MG63 (cell line): ENCODE measurements around the gene TENT5C. TPM values are rescaled to one million over a fixed set of nuclear protein-coding genes. Genes with fewer than 3 reads are reported as not detected.

Experiments used
- DNase-seq: peaks from one replicate; pipeline ENCODE4 v3.0.0-alpha.2; 2020
- H3K27me3 ChIP-seq: fragments of 250-450 bp; sonication (Bioruptor Pico); 2 replicates; pipeline ENCODE4 v1.5.1; 2020; ENCODE audit warnings: mild to moderate bottlenecking, moderate library complexity
- H3K36me3 ChIP-seq: fragments of 250-450 bp; sonication (Bioruptor Pico); 2 replicates; pipeline ENCODE4 v1.5.1; 2020; ENCODE audit warnings: mild to moderate bottlenecking, moderate library complexity
- H3K4me3 ChIP-seq: fragments of 250-450 bp; sonication (Bioruptor Pico); 2 replicates; pipeline ENCODE4 v1.5.1; 2020; ENCODE audit warnings: mild to moderate bottlenecking, moderate library complexity
- H3K9me3 ChIP-seq: fragments of 250-450 bp; sonication (Bioruptor Pico); 2 replicates; pipeline ENCODE4 v1.5.1; 2020; ENCODE audit warnings: mild to moderate bottlenecking, moderate library complexity
- total RNA-seq: library from RNA; depleted of rRNA; stranded (reverse); fragments of >200 nt; shearing (Covaris generic); gene quantifications from 2 replicates; pipeline ENCODE4 v1.2.3, GENCODE V29; 2014; ENCODE audit warnings: low replicate concordance

TENT5C gene
- total RNA-seq, 1 experiment from 2014 or later = 6.2 TPM

DNA sequence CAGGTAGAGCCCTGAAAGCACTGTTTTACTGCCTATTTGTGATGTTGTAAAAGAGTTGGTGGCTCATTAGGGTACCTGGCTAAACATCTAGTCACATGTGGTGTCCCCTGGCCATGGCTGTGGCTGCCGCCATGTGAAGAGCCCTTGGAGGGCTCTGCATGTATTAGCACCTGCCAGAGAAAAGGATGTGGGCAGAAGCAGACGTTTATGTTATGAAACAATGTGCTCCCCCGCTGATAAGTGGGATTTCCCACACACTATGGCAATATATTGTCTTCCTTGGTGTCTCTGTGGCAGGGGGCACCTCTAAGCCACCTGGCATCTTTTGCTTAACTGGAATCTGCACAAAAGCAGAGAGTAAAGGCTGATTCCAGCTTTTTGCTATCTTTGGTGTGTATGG is 9.6 kb downstream of the TENT5C start:
- no peaks in the 10 kb centered on the region for H3K27me3 ChIP-seq
- H3K36me3 ChIP-seq = no peaks in the 10 kb centered on the region; the same call in 1 of the 2 replicates
- H3K4me3 ChIP-seq = no peak overlapping the region
- no peak for DNase-seq
- H3K9me3 ChIP-seq = no peaks in the 10 kb centered on the region

DNA sequence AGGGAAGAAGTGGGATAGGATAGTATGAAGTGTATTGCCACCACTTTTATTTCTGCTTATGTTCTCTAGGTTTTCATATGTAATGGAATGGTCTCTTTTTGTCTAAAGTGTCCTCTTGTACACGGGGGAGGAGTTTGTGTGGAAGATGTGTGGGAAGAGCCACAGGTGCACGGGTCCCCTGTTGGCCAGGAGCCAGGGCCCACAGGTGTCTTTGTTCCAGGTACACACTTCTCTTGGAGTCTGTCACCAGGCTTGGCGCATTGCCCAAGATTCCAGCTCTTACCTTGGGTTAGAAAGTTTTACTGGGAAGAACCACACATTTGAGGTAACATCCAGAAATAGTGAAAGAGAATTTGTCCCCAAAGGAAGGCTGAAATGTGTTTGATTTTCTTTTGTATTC is 10.5 kb downstream of the TENT5C start:
- Histone ChIP-seq H3K36me3 (no peaks in the 10 kb centered on the region; the same call in 1 of the 2 replicates), H3K9me3 (no peaks in the 10 kb centered on the region), H3K4me3 (no peak overlapping the region), H3K27me3 (no peaks in the 10 kb centered on the region)
- no peak for DNase-seq

DNA sequence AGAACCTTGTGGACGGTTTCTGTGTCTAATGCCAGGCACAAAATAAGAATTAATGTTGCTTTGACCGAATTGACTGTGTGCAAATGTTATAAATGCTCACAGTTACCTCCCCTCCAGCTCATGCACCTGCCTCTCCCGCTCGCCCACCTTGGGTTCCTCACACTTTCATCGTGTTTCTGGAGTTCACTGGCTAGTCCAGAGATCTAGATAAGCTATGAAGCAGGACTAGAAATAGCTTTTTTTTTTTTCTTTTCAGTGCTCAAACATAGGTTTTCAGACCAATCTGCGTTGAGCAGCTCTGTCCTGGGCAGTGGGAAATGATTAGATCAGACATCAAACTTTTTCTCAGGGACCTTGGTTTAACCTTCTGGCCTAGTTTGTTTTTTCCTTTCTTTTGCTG is 11.1 kb downstream of the TENT5C start:
- DNase-seq = no peak
- Histone ChIP-seq H3K36me3 (no peaks in the 10 kb centered on the region; the same call in 1 of the 2 replicates), H3K9me3 (no peaks in the 10 kb centered on the region), H3K4me3 (no peak overlapping the region), H3K27me3 (no peaks in the 10 kb centered on the region)

DNA sequence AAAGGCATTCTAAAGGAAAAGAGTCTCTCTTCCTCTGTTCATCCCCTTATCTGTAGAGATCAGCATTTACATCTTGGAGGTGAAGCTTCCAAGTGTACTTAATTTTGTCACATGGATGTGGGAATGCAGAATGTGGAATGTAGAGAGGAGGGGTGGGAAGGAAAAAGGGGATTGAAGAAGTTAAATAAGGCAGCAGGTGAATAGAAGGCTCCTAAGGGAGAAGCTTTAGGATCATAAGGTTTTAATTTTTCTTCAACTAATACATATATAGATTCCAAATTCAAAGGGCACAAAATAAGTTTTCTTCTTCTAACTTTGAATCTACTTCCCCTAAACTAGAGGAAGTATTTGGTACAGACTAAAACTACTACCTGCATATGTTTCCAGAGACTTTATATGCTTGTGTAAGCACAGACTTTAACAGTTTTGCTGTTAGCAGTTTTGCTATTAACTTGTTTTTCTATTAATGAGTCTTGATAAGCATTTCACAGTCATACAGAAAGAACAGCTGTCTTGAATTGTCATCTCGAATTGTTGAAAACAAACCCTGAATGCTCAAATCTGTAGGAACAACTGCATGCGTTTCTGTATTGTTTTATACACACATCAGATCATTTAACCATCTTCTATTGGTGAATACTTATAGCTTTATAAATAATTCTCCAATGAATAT is 12.7 kb downstream of the TENT5C start:
- H3K27me3 ChIP-seq = no peaks in the 10 kb centered on the region
- no peak overlapping the region for H3K4me3 ChIP-seq
- H3K9me3 ChIP-seq = no peaks in the 10 kb centered on the region
- no peak for DNase-seq
- H3K36me3 ChIP-seq = peaks cover 2% of the 10 kb centered on the region

DNA sequence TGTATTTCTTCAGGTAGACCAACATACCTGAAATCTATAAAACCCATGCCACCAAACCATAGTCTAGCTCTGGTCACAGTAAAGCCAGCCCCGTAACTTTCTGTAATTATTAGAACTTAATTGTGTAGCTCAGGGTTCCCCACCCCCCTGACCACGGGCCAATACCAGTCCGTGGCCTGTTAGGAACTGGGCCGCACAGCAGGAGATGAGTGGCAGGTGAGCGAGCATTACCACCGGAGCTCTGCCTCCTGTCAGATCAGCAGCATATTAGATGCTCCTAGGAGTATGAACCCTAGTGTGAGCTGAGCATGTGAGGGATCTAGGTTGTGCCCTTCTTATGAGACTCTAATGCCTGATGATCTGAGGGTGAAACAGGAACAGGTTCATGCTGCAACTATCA is 14.6 kb downstream of the TENT5C start:
- no peak for DNase-seq
- H3K36me3 ChIP-seq = peaks cover 2% of the 10 kb centered on the region
- H3K9me3 ChIP-seq = no peaks in the 10 kb centered on the region
- no peaks in the 10 kb centered on the region for H3K27me3 ChIP-seq
- H3K4me3 ChIP-seq = no peak overlapping the region

DNA sequence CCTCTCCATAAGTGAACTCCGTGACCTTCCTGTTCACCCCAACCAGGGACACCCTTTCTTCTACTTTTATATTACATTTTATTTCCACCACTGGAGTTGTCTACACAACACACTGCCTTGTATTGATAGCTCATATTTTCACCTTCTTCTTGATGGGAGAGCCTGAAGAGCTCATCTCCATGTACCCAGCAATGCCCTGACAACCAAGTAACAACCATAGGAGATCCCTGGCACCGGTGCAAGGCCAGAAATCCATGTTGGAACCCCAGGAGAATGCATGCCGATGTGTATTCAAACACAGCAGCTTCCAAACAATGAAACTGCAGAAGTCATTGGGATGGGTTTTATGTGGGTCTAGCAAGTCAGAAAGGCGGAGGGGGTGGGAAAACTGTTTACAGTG is 15.5 kb downstream of the TENT5C start:
- no peaks in the 10 kb centered on the region for H3K9me3 ChIP-seq
- peaks cover 2% of the 10 kb centered on the region for H3K36me3 ChIP-seq
- H3K4me3 ChIP-seq = no peak overlapping the region
- no peaks in the 10 kb centered on the region for H3K27me3 ChIP-seq
- no peak for DNase-seq

DNA sequence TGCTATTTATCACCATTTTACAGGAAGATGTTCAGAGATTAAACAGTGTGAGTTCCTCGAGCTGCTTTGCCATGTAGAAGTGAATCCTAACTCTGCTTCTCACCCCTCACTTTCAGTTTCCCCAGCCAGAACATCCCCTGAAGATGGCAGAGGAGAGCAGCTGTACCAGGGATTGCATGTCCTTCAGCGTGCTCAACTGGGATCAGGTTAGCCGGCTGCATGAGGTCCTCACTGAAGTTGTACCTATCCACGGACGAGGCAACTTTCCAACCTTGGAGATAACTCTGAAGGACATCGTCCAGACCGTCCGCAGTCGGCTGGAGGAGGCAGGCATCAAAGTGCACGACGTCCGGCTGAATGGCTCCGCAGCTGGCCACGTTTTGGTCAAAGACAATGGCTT is 16.9 kb downstream of the TENT5C start:
- H3K9me3 ChIP-seq = no peaks in the 10 kb centered on the region
- peaks cover 2% of the 10 kb centered on the region for H3K36me3 ChIP-seq
- H3K4me3 ChIP-seq = no peak overlapping the region
- no peaks in the 10 kb centered on the region for H3K27me3 ChIP-seq
- DNase-seq = no peak

DNA sequence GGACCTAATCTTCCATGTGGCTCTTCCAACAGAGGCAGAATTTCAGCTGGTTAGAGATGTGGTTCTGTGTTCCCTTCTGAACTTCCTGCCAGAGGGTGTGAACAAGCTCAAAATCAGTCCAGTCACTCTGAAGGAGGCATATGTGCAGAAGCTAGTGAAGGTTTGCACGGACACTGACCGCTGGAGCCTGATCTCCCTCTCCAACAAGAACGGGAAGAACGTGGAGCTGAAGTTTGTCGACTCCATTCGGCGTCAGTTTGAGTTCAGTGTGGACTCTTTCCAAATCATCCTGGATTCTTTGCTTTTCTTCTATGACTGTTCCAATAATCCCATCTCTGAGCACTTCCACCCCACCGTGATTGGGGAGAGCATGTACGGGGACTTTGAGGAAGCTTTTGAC is 17.3 kb downstream of the TENT5C start:
- Histone ChIP-seq H3K27me3 (no peaks in the 10 kb centered on the region), H3K9me3 (no peaks in the 10 kb centered on the region), H3K36me3 (peaks cover 2% of the 10 kb centered on the region), H3K4me3 (no peak overlapping the region)
- DNase-seq = no peak

DNA sequence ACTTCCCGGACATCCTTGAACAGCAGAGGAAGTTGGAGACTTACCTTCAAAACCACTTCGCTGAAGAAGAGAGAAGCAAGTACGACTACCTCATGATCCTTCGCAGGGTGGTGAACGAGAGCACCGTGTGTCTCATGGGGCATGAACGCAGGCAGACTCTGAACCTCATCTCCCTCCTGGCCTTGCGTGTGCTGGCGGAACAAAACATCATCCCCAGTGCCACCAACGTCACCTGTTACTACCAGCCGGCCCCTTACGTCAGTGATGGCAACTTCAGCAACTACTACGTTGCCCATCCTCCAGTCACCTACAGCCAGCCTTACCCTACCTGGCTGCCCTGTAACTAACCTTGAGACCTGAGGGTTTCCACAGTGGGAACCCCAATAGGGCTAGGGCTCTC is 17.9 kb downstream of the TENT5C start:
- H3K36me3 ChIP-seq = peaks cover 2% of the 10 kb centered on the region
- no peak overlapping the region for H3K4me3 ChIP-seq
- H3K27me3 ChIP-seq = no peaks in the 10 kb centered on the region
- DNase-seq = no peak
- no peaks in the 10 kb centered on the region for H3K9me3 ChIP-seq

DNA sequence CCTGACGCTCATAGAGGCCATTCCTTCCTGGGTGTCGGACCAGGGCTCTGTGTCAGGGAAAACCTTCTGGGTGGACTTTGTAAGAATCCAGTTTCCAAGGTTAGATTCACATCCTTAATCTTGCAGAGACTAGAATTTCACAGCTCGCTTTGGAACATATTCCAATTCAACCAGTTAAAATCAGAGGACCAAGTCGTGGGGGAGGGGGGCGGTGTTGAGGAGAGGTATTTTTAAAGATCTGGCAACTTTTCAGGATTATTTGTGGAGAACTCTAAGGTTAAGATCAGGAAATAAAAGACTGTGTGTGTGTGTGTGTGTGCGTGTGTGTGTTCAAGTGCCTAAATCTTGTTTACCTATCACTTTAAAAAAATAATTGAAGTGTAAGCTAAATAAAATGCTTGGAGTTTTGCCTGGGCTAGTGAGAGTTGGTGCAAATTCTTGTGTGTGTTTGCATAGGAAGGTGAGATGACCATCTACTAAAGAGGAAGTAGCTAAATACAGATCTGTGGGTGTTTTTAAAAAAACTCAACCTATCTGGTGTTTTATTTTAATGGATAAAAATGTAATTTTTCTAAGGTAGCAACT is 21.8 kb downstream of the TENT5C start:
- no peak for DNase-seq
- Histone ChIP-seq H3K36me3 (peaks cover 2% of the 10 kb centered on the region), H3K4me3 (no peak overlapping the region), H3K9me3 (no peaks in the 10 kb centered on the region), H3K27me3 (no peaks in the 10 kb centered on the region)

DNA sequence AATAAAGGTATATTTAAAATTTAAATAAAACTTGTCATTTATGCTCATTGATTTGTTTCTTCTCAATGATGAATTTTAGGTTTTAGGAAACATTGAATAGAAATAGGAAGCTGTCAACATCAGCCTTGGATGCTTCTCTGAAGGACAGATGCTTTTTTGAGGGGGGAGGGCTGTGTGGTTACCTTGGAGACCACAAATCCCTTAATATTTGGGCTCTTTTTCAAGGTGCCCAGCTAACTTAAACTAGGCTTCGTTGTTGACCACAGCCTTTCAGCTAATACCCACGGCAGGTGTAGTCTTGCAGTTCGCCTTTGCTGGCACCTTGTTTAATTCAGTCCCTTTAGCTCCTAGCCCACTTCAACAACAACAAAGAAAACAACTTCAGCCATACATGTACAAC is 22.5 kb downstream of the TENT5C start:
- no peak overlapping the region for H3K4me3 ChIP-seq
- no peak for DNase-seq
- H3K9me3 ChIP-seq = no peaks in the 10 kb centered on the region
- H3K27me3 ChIP-seq = no peaks in the 10 kb centered on the region
- H3K36me3 ChIP-seq = no peaks in the 10 kb centered on the region; the same call in 1 of the 2 replicates

DNA sequence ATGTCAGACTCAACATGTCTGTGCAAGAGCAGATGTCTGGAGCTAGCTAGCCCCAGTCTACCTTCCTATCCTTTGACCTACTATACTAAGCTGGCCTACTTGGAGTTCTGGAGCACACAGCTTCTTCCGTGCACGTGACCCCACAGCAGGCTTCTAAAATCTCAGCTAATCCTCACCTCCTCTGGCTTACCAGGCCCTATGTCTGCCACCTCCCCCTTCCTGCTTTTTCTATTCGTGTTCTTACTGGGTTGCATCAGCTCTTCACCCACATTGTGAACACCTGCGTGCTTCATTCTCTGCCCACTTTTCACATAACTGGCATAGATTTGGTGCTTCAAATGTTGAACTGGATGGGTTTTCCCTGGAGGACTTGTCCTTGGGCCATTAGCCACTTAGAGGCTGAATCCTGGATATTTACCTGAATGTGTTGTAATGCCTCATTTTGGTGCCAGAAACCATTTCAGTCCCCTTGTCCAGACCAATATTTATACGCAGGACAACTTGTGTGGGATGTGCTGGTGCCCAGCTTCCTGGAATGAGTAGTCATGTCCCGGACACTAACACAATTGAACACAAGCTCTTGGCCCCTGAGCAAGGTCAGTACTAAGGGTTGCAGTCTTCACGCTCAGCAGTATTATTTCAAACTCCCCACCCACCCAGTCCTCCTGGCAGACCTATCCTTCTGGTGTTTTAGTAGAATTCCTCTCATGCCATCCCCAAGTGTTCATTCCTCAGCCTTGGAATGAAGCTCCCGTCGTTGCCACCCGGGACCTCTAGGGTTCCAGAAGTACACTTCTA is 24.0 kb downstream of the TENT5C start:
- H3K27me3 ChIP-seq = no peaks in the 10 kb centered on the region
- no peaks in the 10 kb centered on the region for H3K9me3 ChIP-seq
- no peaks in the 10 kb centered on the region for H3K36me3 ChIP-seq
- no peak for DNase-seq
- no peak overlapping the region for H3K4me3 ChIP-seq

DNA sequence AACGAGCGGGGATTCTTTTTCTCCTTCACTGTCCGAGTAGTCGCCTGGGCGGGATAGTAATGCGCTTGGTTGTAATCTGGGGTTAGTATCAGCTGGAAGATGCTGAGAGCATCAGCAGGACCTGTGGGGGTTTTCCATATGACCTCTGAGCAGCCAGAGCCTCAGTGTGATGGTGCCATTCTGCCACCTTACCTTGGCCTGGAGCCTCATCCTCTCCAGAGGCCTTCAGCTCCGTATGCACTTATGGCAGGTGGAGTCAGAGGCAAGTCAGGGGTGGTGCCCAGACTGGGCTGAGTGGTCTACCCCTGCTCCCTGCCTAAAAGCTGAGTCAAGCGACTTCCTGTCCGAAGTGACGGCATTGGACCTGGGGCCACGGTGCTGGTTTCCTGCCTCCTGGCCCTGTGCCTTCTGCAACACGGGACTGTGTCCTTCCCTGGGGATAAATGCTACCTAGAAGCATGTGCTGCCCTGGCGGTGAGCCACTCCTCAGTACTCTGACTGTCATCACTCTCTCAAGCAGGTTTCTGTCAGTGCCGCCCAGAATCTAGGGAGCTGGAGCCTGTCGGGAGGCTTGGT is 24.7 kb downstream of the TENT5C start:
- Histone ChIP-seq H3K27me3 (no peaks in the 10 kb centered on the region), H3K4me3 (no peak overlapping the region), H3K36me3 (no peaks in the 10 kb centered on the region), H3K9me3 (no peaks in the 10 kb centered on the region)
- no peak for DNase-seq

DNA sequence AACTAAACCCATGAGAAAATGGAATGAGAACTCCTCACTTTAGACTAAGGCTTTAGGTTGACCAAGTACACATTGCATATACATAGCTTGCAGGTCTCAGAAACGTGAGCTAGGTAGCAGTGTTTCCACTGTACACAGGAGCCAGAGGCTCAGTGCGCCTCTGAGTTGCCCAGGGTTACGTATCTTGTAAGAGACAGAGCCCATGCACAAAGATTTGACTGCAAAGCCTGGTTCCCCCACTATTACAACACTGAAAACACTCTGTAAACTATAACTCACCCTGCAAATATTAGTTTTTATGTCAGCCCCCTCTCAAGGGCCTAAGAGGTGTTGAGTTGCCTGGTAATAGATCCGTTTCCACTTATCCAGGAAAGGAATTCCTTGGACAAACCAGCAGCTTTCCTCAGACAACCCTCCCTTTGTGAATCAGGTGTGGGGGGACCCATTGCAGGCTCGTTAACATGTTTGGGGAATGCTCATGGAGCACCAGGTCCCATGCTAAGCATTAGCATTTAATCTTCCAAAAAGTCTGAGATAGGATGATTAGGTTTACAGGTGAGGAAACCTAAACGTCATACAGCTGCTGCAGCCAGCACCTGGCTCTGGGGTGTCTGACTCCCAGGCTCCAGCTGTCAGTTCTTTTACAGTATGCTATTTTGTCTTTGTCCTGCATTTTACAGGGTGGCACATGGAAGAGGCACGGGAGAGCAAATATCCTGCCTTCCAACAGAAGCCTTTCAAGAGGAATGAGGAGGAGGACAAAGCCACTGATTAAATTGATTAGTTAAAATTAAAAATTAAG is 25.7 kb downstream of the TENT5C start:
- H3K4me3 ChIP-seq = no peak overlapping the region
- H3K27me3 ChIP-seq = no peaks in the 10 kb centered on the region
- H3K9me3 ChIP-seq = no peaks in the 10 kb centered on the region
- no peaks in the 10 kb centered on the region for H3K36me3 ChIP-seq
- no peak for DNase-seq

DNA sequence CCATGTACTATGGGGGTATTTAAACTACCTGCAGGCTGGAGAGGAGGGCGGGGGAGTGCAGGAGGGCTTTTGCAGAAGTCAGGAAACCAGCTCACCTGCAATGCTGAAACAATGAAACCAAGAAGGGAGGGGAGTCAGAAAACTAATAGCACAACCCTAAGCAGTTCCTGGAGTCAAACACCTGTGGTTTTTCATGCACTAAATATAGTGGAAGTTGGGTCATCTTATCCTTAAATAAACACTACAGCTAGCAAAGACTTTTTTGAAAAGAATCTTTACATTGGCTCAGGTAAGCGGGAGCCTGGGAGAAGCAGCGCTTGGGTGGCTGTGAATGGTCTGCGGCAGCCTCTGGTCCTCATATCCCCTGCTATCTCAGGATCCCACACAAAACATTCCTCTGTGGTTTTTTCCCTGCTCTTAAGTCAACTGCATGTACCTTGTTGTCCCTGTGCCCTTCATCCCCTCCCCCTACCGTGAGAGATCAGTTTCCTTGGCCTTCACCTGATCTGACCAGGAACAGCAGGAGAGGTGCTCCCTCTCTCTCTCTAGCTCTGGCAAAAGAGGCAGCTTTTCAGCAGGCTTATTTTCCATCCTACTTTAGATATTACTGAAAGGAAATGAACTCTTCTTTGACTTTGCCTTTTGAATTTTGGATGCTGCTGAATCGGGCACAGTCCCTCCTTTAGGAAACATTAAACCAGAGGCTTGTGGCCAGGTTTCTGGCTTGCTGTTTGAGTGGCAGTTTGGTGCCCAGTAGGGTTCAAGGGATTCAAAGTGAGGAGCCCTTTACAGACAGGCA is 26.6 kb downstream of the TENT5C start:
- DNase-seq = no peak
- no peaks in the 10 kb centered on the region for H3K36me3 ChIP-seq
- no peak overlapping the region for H3K4me3 ChIP-seq
- H3K27me3 ChIP-seq = no peaks in the 10 kb centered on the region
- H3K9me3 ChIP-seq = no peaks in the 10 kb centered on the region

DNA sequence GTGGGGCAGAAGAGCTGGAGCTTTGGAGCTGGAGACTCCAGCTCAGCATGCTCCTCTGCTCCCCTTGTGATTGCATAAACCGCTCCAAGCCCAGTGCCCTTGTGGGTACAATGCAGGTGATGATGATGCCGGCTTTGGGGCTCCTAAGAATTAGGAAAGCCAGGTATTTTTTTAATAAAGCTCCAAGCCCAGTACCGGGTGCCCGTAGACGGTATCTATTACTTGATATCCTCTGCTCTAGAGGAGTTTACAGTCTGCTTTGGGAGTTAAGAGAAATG is 27.2 kb downstream of the TENT5C start:
- H3K9me3 ChIP-seq = no peaks in the 10 kb centered on the region
- H3K4me3 ChIP-seq = no peak overlapping the region
- no peak for DNase-seq
- H3K36me3 ChIP-seq = no peaks in the 10 kb centered on the region
- H3K27me3 ChIP-seq = no peaks in the 10 kb centered on the region
